Liver (tissue), 9 donors: ENCODE measurements around the gene CDON. TPM values are rescaled to one million over a fixed set of nuclear protein-coding genes. Genes with fewer than 3 reads are reported as not detected.

ENCODE experiments used
- DNase-seq: peaks from one replicate; pipeline ENCODE4 v3.0.0-alpha.2; 2017; ENCODE audit warnings: low spot score
- H3K27ac ChIP-seq, 2 donors: one replicate each; pipeline ENCODE4 v1.7.0; 2013; ENCODE audit warnings: inconsistent platforms in 2 of 2, low read length in 2 of 2, control low read depth in 1 of 2, low read depth in 1 of 2, mild to moderate bottlenecking in 1 of 2
- H3K27me3 ChIP-seq, 4 donors: one replicate each; pipeline versions ENCODE4 v1.6.1 to v1.7.0; 2013; ENCODE audit warnings: low read length in 3 of 4, inconsistent platforms in 1 of 4, mild to moderate bottlenecking in 1 of 4, moderate library complexity in 1 of 4; ENCODE audit not compliant: control insufficient read depth in 4 of 4, insufficient read depth in 4 of 4
- H3K36me3 ChIP-seq, 4 donors: one replicate each; pipeline versions ENCODE4 v1.6.1 to v1.7.0; 2013; ENCODE audit warnings: low read length in 3 of 4, mild to moderate bottlenecking in 3 of 4, low read depth in 1 of 4, moderate library complexity in 1 of 4; ENCODE audit not compliant: control insufficient read depth in 4 of 4, insufficient read depth in 3 of 4
- H3K4me1 ChIP-seq, 4 donors: one replicate each; pipeline versions ENCODE4 v1.6.1 to v1.7.0; 2013; ENCODE audit warnings: low read length in 3 of 4, mild to moderate bottlenecking in 3 of 4, moderate library complexity in 1 of 4; ENCODE audit not compliant: control insufficient read depth in 4 of 4, insufficient read depth in 4 of 4
- H3K4me3 ChIP-seq, 3 donors: one replicate each; pipeline versions ENCODE4 v1.6.1 to v1.7.0; 2013; ENCODE audit warnings: low read length in 3 of 3, control low read depth in 1 of 3, low read depth in 1 of 3, mild to moderate bottlenecking in 1 of 3
- H3K9ac ChIP-seq, 2 donors: one replicate each; pipeline ENCODE4 v1.7.0; 2013; ENCODE audit warnings: low read length in 2 of 2, mild to moderate bottlenecking in 2 of 2, moderate library complexity in 2 of 2, control low read depth in 1 of 2, low read depth in 1 of 2
- H3K9me3 ChIP-seq, 4 donors: one replicate each; pipeline versions ENCODE4 v1.6.1 to v1.7.0; 2013; ENCODE audit warnings: low read length in 3 of 4; ENCODE audit not compliant: control insufficient read depth in 4 of 4
- ATF3 ChIP-seq: IDR thresholded peaks from 2 replicates; pipeline ENCODE4 v1.6.1; 2016; ENCODE audit warnings: antibody characterized with exemption
- EGR1 ChIP-seq, 2 donors: IDR thresholded peaks; 2 replicates each; pipeline ENCODE4 v1.6.1; 2016 to 2018; ENCODE audit warnings: antibody characterized with exemption in 2 of 2, low read depth in 2 of 2
- FOXA1 ChIP-seq: IDR thresholded peaks from 2 replicates; pipeline ENCODE4 v1.6.1; 2016; ENCODE audit warnings: antibody characterized with exemption
- FOXA2 ChIP-seq: IDR thresholded peaks from 2 replicates; pipeline ENCODE4 v1.6.1; 2016; ENCODE audit warnings: antibody characterized with exemption
- GABPA ChIP-seq, 2 donors: IDR thresholded peaks in 1 of 2; conservative IDR thresholded peaks in 1 of 2; 2 replicates each; pipeline ENCODE4 v1.6.1; 2016; ENCODE audit warnings: antibody characterized with exemption in 2 of 2, mild to moderate bottlenecking in 1 of 2, moderate library complexity in 1 of 2
- HNF4A ChIP-seq, 2 donors: conservative IDR thresholded peaks; 2 replicates each; pipeline ENCODE4 v1.6.1; 2016; ENCODE audit warnings: antibody characterized with exemption in 2 of 2, mild to moderate bottlenecking in 2 of 2
- HNF4G ChIP-seq: IDR thresholded peaks from 2 replicates; pipeline ENCODE4 v1.6.1; 2016; ENCODE audit warnings: antibody characterized with exemption
- JUND ChIP-seq, 2 donors: IDR thresholded peaks; 2 replicates each; pipeline ENCODE4 v1.6.1; 2016; ENCODE audit warnings: antibody characterized with exemption in 2 of 2
- MAX ChIP-seq: IDR thresholded peaks from 2 replicates; pipeline ENCODE4 v1.6.1; 2016; ENCODE audit warnings: antibody characterized with exemption
- NR2F2 ChIP-seq: IDR thresholded peaks from 2 replicates; pipeline ENCODE4 v1.6.1; 2016; ENCODE audit warnings: antibody characterized with exemption
- RAD21 ChIP-seq, 2 donors: IDR thresholded peaks; 2 replicates each; pipeline ENCODE4 v1.6.1; 2016; ENCODE audit warnings: antibody characterized with exemption in 2 of 2, mild to moderate bottlenecking in 2 of 2
- REST ChIP-seq: IDR thresholded peaks from 2 replicates; pipeline ENCODE4 v1.6.1; 2016; ENCODE audit warnings: antibody characterized with exemption, mild to moderate bottlenecking
- RXRA ChIP-seq, 2 donors: IDR thresholded peaks; 2 replicates each; pipeline ENCODE4 v1.6.1; 2017 to 2018; ENCODE audit warnings: antibody characterized with exemption in 2 of 2, mild to moderate bottlenecking in 1 of 2
- SP1 ChIP-seq: IDR thresholded peaks from 2 replicates; pipeline ENCODE4 v1.6.1; 2018; ENCODE audit warnings: antibody characterized with exemption, mild to moderate bottlenecking
- TAF1 ChIP-seq: conservative IDR thresholded peaks from 2 replicates; pipeline ENCODE4 v1.6.1; 2016; ENCODE audit warnings: antibody characterized with exemption, mild to moderate bottlenecking
- YY1 ChIP-seq: IDR thresholded peaks from 2 replicates; pipeline ENCODE4 v1.6.1; 2016; ENCODE audit warnings: antibody characterized with exemption, mild to moderate bottlenecking
- ZBTB33 ChIP-seq: IDR thresholded peaks from 2 replicates; pipeline ENCODE4 v1.6.1; 2016; ENCODE audit warnings: antibody characterized with exemption
- WGBS: extraction: QIAGEN DNeasy Blood & Tissue Kit; methylation state at CpG from one replicate; pipeline ENCODE4 v1.1.7; 2013; 5-methylcytosine and 5-hydroxymethylcytosine counted together
- polyA plus RNA-seq, 2 donors: library from polyadenylated mRNA; stranded (reverse) in 1 of 2; unstranded in 1 of 2; fragments of 200-250 nt in 1 of 2; fragments of >200 nt in 1 of 2; fragmentation: Nextera tagmentation in 1 of 2; extraction: Ambion mirVana in 1 of 2; gene quantifications; one replicate each; pipeline versions ENCODE4 v1.2.1 to v1.2.3, GENCODE V29; 2013 to 2015
- total RNA-seq, 2 donors: library from RNA; depleted of rRNA; stranded (reverse); fragments of >200 nt; gene quantifications; one replicate each; pipeline ENCODE4 v1.2.3, GENCODE V29; 2014
- TF ChIP-seq, protein P1 (sequence below): fragments of 150-350 bp; IDR thresholded peaks from 2 replicates; pipeline ENCODE4 v1.5.1; 2017; ENCODE audit warnings: improper control_type of control experiment, low read depth, low read length; ENCODE audit not compliant: missing input control
- donor health status: healthy.
- donor health status: healthy.
- donor health status: healthy.
- donor health status: healthy.
- donor health status: healthy.

Gene CDON
- total and polyA plus RNA-seq, 4 donors, result 0.69 to 7.4 (median 3.9) TPM

GRCh38 chr11:126046570-126047195 lies 16.0 kb downstream of the CDON start (continued):
- TF ChIP-seq, protein P1, sequence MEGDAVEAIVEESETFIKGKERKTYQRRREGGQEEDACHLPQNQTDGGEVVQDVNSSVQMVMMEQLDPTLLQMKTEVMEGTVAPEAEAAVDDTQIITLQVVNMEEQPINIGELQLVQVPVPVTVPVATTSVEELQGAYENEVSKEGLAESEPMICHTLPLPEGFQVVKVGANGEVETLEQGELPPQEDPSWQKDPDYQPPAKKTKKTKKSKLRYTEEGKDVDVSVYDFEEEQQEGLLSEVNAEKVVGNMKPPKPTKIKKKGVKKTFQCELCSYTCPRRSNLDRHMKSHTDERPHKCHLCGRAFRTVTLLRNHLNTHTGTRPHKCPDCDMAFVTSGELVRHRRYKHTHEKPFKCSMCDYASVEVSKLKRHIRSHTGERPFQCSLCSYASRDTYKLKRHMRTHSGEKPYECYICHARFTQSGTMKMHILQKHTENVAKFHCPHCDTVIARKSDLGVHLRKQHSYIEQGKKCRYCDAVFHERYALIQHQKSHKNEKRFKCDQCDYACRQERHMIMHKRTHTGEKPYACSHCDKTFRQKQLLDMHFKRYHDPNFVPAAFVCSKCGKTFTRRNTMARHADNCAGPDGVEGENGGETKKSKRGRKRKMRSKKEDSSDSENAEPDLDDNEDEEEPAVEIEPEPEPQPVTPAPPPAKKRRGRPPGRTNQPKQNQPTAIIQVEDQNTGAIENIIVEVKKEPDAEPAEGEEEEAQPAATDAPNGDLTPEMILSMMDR, result no peak
- TF ChIP-seq ZBTB33 (no peak), HNF4A (conservative IDR thresholded peaks at IDR 0.05) (no peak), RXRA (IDR thresholded peaks at IDR 0.05) (no peak)

DNA sequence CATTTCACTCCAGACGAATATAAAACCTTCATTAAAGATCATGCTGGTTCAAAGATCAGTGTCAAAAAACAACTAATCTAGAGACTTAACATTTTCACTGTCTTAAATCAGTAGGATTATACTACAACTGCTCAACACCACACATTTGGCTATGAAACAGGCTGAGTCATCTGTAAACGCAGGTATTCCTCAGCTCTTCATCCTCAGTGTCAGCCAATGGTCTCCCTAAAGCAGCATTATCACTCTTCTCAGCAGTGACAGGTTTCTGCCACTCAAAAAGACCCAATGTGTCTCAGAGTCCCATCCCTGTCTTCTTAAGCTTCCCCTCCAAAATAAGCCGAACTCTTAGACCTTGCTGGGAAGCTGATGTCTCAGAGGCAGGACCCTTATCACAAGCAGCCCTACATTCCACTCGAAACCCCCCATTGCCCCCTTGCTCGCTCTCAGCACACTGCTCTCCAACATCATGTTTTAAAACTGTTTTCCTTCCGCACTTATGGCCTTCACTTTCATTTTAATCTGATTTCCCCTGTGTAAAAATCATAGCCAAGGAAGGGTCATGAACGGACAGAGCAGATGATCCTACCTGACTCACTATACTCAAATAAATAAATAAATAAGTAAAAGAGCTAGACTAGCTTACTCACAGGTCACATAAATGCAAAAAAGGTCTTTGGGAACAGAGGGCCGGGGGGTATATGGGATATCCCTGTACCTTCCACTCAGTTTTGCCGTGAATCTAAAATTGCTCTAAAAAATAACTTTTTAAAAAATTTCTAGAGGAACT lies 23.0 kb downstream of the CDON start:
- Histone ChIP-seq H3K9me3 (no peaks in the 10 kb centered on the region), H3K27ac (no peak overlapping the region), H3K36me3 (no peaks in the 10 kb centered on the region), H3K4me3 (no peak overlapping the region), H3K27me3 (no peaks in the 10 kb centered on the region), H3K4me1 (peaks cover 0 to 8% (median 3%) of the 10 kb centered on the region in 4 donors), H3K9ac (no peak overlapping the region)
- 92% methylated on average over 9 of the region's 9 CpGs for WGBS
- DNase-seq, result no peak
- TF ChIP-seq YY1 (no peak), RXRA (IDR thresholded peaks at IDR 0.05) (no peak), JUND (IDR thresholded peaks at IDR 0.05) (no peak), ATF3 (no peak), REST (no peak), SP1 (no peak), GABPA (IDR thresholded peaks at IDR 0.05 in 1 of 2, conservative IDR thresholded peaks at IDR 0.05 in 1 of 2) (no peak), TAF1 (no peak), FOXA2 (no peak), NR2F2 (no peak), FOXA1 (no peak), MAX (no peak), ZBTB33 (no peak), EGR1 (IDR thresholded peaks at IDR 0.05; ENCODE audit: low read depth in 2 of 2) (no peak), HNF4A (conservative IDR thresholded peaks at IDR 0.05) (no peak), HNF4G (no peak), RAD21 (IDR thresholded peaks at IDR 0.05) (no peak)
- TF ChIP-seq, protein P1, result no peak
